Gastrocnemius medialis (tissue), 4 donors: ENCODE data around the gene FAM222B. TPM values are rescaled to one million over a fixed set of nuclear protein-coding genes. Genes with fewer than 3 reads are reported as not detected.
"Not testable (repeated sequence)": the region's sequence is repeated elsewhere in the genome, so short reads cannot be mapped to it uniquely, and the experiment has no call there.

Source experiments
- ATAC-seq, 2 donors: fragments of 150-250 bp; one replicate each; pipeline ENCODE4 v1.9.1; 2016
- DNase-seq, 2 donors: peaks; one replicate each; pipeline ENCODE4 v3.0.0-alpha.2; 2019
- H3K27ac ChIP-seq, 4 donors: fragments of 200-600 bp; sonication (generic); 1 replicate in 1 of 4; 2 replicates in 3 of 4; pipeline ENCODE4 v1.5.1; 2016 to 2018; ENCODE audit warnings: mild to moderate bottlenecking in 2 of 4, moderate library complexity in 1 of 4
- H3K27me3 ChIP-seq, 3 donors: fragments of 200-600 bp; sonication (generic) in 2 of 3; 1 replicate in 1 of 3; 2 replicates in 2 of 3; pipeline versions ENCODE4 v1.5.1 to v1.6.0; 2016 to 2019; ENCODE audit warnings: mild to moderate bottlenecking in 1 of 3, moderate library complexity in 1 of 3
- H3K36me3 ChIP-seq, 2 donors: fragments of 200-600 bp; sonication (generic) in 1 of 2; one replicate each; pipeline ENCODE4 v1.5.1; 2017 to 2018
- H3K4me1 ChIP-seq, 2 donors: fragments of 200-600 bp; sonication (generic) in 1 of 2; one replicate each; pipeline ENCODE4 v1.5.1; 2016 to 2017; ENCODE audit warnings: mild to moderate bottlenecking in 2 of 2
- H3K4me3 ChIP-seq, 4 donors: fragments of 200-600 bp; sonication (generic) in 3 of 4; 1 replicate in 1 of 4; 2 replicates in 3 of 4; pipeline ENCODE4 v1.5.1; 2016 to 2019; ENCODE audit warnings: mild to moderate bottlenecking in 2 of 4
- H3K9me3 ChIP-seq, 3 donors: fragments of 200-600 bp; sonication (generic) in 2 of 3; 1 replicate in 1 of 3; 2 replicates in 2 of 3; pipeline ENCODE4 v1.5.1; 2016 to 2019
- POLR2A ChIP-seq, 2 donors: fragments of 450-650 bp; IDR thresholded peaks; one replicate each; pipeline ENCODE4 v1.6.1; 2017; ENCODE audit warnings: antibody characterized with exemption in 2 of 2, mild to moderate bottlenecking in 2 of 2, moderate library complexity in 2 of 2
- in situ Hi-C, 4 donors: fragments of 200-750 bp; cut with MboI; loops; one replicate each; pipeline versions ENCODE4 v1.15.0 to v1.8.0; 2017; ENCODE audit warnings: low sequenced_read_pairs in 4 of 4
- intact Hi-C: fragments of 100-400 bp; cut with DNase I; formaldehyde crosslinking; loops from one replicate; pipeline ENCODE4 v1.15.1; 2023; ENCODE audit warnings: low total_unique reads
- total RNA-seq, 4 donors: library from RNA; depleted of rRNA; stranded (reverse); fragments of >200 nt; gene quantifications; one replicate each; pipeline versions ENCODE4 v1.1.0 to v1.2.3, GENCODE V29; 2016
- TF ChIP-seq, protein P1 (sequence below), 5 experiments: fragments of 450-650 bp in 3 of 5; fragments of 200-600 bp in 2 of 5; sonication (generic) in 2 of 5; IDR thresholded peaks in 4 of 5; conservative IDR thresholded peaks in 1 of 5; 1 replicate in 4 of 5; 2 replicates in 1 of 5; pipeline ENCODE4 v1.5.1; 2016 to 2019; ENCODE audit warnings: antibody characterized with exemption in 5 of 5, mild to moderate bottlenecking in 3 of 5, moderate library complexity in 3 of 5

The FAM222B gene
- total RNA-seq, 4 donors from 2014 or later: 36.2 to 82.6 (median 66.8) TPM

DNA sequence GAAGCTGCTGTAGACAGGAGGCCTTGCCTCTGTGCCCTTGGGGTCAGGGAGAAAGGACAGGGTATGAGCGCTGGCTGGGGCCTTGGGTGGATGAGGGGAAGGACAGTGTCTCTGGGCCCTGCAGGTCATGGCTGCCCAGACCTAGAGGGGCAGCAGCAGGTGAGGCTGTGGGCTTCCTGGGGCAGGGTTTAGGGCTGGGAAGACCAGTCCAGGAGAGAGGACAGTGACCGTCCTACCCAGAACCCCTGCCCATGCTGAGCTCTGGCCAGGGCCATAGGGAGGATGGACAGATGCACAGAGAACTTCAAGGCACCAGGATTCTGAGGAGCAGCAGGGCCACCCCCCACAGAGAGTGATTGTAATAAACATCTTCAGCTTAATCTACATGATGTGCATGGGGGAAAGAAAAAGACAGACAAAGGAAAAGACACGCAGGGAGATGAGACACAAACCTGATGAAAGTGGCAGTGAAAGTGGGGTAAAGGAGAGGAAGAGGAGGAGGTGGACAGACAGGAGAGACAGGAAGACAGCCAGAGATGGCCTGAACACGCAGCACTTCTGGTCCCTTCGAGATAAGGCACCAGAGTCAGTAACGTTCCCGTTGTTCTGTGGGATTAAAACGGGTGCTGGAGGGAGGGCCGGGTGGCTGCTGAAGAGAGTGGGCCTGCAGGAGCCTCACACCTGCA, 37.4 kb upstream of the FAM222B start:
- H3K4me3 ChIP-seq: no peak overlapping the region
- in situ Hi-C loops (no loop called here), intact Hi-C loops (no loop called here)
- ATAC-seq: no peak
- no peaks in the 10 kb centered on the region for H3K4me1 ChIP-seq
- H3K27me3 ChIP-seq: no peaks in the 10 kb centered on the region
- H3K36me3 ChIP-seq: peaks cover 0 to 68% of the 10 kb centered on the region in 2 donors
- DNase-seq: no peak
- TF ChIP-seq, protein P1, sequence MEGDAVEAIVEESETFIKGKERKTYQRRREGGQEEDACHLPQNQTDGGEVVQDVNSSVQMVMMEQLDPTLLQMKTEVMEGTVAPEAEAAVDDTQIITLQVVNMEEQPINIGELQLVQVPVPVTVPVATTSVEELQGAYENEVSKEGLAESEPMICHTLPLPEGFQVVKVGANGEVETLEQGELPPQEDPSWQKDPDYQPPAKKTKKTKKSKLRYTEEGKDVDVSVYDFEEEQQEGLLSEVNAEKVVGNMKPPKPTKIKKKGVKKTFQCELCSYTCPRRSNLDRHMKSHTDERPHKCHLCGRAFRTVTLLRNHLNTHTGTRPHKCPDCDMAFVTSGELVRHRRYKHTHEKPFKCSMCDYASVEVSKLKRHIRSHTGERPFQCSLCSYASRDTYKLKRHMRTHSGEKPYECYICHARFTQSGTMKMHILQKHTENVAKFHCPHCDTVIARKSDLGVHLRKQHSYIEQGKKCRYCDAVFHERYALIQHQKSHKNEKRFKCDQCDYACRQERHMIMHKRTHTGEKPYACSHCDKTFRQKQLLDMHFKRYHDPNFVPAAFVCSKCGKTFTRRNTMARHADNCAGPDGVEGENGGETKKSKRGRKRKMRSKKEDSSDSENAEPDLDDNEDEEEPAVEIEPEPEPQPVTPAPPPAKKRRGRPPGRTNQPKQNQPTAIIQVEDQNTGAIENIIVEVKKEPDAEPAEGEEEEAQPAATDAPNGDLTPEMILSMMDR (IDR thresholded peaks at IDR 0.05 in 4 of 5, conservative IDR thresholded peaks at IDR 0.05 in 1 of 5): no peak
- no peak for TF ChIP-seq POLR2A (IDR thresholded peaks at IDR 0.05)
- H3K27ac ChIP-seq: no peak overlapping the region
- no peaks in the 10 kb centered on the region for H3K9me3 ChIP-seq

DNA sequence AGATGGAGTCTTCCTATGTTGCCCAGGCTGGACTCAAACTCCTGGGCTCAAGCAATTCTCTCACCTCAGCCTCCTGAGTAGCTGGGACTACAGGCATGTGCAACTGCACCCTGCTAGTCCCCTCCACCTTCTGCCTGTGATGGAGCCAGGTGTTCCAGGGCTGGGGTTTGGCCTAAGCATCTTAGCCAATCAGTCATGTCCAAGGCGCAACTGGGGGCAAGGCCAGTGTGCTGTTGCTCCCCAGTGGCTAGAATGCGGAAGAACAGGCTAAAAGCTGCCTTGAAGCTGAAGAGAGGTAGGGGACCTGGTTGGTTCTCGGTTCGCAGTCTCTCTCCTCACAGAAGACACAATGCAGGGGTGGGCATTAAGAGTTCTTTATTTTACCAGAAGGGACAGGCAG, 36.4 kb upstream of the FAM222B start:
- Histone ChIP-seq H3K36me3 (peaks cover 0 to 58% of the 10 kb centered on the region in 2 donors), H3K27ac (no peak overlapping the region), H3K4me3 (no peak overlapping the region), H3K27me3 (no peaks in the 10 kb centered on the region), H3K4me1 (no peaks in the 10 kb centered on the region), H3K9me3 (no peaks in the 10 kb centered on the region)
- ATAC-seq (peak in 1 of 2 donors; percentile 41), DNase-seq (no peak)
- TF ChIP-seq, protein P1 (IDR thresholded peaks at IDR 0.05 in 4 of 5, conservative IDR thresholded peaks at IDR 0.05 in 1 of 5): peak in 2 of 5 experiments; percentile 25 to 29
- TF ChIP-seq POLR2A (IDR thresholded peaks at IDR 0.05): no peak
- in situ Hi-C loops (no loop called here), intact Hi-C loops (no loop called here)

DNA sequence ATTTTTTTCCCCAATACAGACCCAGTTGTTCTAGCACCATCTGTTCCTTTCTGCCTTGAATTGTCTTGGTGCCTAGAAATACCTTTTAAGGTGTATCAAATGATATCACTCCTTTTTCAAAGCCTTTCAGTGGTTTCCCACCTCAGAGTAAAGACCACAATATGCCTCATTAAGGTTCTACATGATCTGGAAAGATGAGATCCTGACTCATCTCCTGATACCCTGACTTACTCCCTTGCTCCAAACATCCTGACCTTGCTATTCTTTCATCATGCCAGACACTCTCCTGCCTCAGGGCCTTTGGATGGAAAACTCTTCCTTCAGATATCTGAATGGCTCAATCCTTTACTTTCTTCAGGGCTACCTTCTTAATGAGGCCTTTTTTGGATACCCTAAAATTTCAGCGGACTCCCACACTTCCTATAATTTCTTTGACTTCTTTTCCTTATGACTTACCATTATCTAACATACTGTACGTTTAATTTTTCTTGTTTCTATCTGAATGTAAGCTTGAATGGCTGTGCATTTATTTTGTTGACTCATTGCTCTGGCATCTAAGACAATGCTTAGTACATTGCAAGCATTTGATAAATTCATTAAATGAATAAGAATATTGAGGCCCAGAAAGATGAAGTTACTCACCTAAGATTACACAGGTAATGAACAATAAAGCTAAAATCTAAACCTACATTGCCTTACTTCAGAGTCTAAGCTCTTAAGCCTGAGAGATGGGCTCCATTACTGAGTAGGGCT, 35.7 kb upstream of the FAM222B start:
- Histone ChIP-seq H3K4me1 (no peaks in the 10 kb centered on the region), H3K9me3 (no peaks in the 10 kb centered on the region), H3K4me3 (no peak overlapping the region), H3K36me3 (peaks cover 0 to 53% of the 10 kb centered on the region in 2 donors), H3K27ac (no peak overlapping the region), H3K27me3 (no peaks in the 10 kb centered on the region)
- in situ Hi-C loops: no loop called here
- DNase-seq: no peak
- intact Hi-C loops: no loop called here
- no peak for ATAC-seq
- TF ChIP-seq POLR2A (IDR thresholded peaks at IDR 0.05): no peak
- TF ChIP-seq, protein P1 (IDR thresholded peaks at IDR 0.05 in 4 of 5, conservative IDR thresholded peaks at IDR 0.05 in 1 of 5): no peak

DNA sequence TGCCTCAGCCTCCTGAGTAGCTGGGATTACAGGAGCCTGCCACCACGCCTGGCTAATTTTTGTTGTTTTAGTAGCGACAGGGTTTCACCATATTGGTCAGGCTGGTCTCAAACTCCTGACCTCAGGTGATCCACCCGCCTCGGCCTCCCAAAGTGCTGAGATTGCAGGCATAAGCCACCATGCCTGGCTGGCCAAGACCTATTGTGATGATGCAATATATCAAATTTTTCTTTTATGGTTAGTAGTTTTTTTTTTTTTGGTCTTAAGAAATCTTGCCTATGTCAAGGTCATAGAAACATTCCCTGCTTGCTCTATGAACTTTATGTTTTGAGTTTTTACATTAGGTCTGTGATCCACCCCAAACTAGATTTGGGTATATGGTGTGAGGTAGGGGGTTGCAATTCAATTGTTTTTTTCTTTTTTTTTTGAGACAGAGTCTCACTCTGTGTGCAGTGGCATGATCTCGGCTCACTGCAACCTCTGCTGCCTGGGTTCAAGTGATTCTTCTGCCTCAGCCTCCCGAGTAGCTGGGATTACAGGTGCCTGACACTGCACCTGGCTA, 34.6 kb upstream of the FAM222B start:
- H3K9me3 ChIP-seq, H3K27me3 ChIP-seq, DNase-seq, ATAC-seq, intact Hi-C loops, H3K4me1 ChIP-seq, H3K4me3 ChIP-seq, H3K27ac ChIP-seq, in situ Hi-C loops: not testable (repeated sequence)
- H3K36me3 ChIP-seq: peaks cover 0 to 42% of the 10 kb centered on the region in 2 donors
